ENCODE data around the gene POLG. TPM values are rescaled to one million over a fixed set of nuclear protein-coding genes. Genes with fewer than 3 reads are reported as not detected.
"Not testable (repeated sequence)": the region's sequence is repeated elsewhere in the genome, so short reads cannot be mapped to it uniquely, and the experiment has no call there.

The POLG gene
- total and polyA plus RNA-seq, 5 donors from 2014 or later: 31.2 to 157 (median 35.2) TPM

DNA sequence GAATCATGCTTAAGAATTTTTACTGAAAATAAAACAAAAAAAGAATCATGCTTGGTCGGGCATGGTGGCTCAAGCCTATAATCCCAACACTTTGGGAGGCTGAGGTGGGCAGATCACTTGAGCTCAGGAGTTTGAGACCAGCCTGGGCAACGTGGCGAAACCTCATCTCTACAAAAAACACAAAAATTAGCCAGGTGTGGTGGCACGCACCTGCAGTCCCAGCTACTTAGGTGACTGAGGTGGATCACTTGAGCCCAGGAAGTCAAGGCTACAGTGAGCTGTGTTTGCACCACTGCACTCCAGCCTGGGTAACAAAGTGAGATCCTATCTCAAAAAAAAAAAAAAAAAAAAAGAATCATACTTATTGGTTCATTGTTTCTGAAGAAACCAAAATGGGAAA lies 57.3 kb downstream of the POLG start:
- not testable (repeated sequence) for DNase-seq; H3K4me3 ChIP-seq (ENCODE audit: low read depth, low read length); H3K27me3 Mint-ChIP-seq; H3K4me3 Mint-ChIP-seq; ATAC-seq (ENCODE audit: low read depth in 2 of 2); H3K9me3 ChIP-seq (ENCODE audit: control insufficient read depth in 2 of 2, low read length in 2 of 2); H3K4me1 ChIP-seq (ENCODE audit: control insufficient read depth, insufficient read depth, low read length, poor library complexity, severe bottlenecking); H3K27ac Mint-ChIP-seq; H3K9me3 Mint-ChIP-seq; H3K27ac ChIP-seq (ENCODE audit: insufficient read depth, low read length, poor library complexity, severe bottlenecking); H3K4me1 Mint-ChIP-seq; H3K36me3 ChIP-seq (ENCODE audit: control insufficient read depth, insufficient read depth, low read length); H3K27me3 ChIP-seq (ENCODE audit: control insufficient read depth, insufficient read depth, low read length)
- peaks cover 19% of the 10 kb centered on the region for H3K36me3 Mint-ChIP-seq

Other genes starting within 250 kb of the POLG start
- gene ABHD2, start 246.4 kb downstream of the POLG start, total RNA-seq: 67.8 TPM
- 10 to 100 TPM; 18.7 to 30.2 (median 21.2) TPM for gene ABHD2, start 246.4 kb downstream of the POLG start, polyA plus RNA-seq
- not detected for gene RLBP1, start 113.2 kb downstream of the POLG start, total RNA-seq
- not detected for gene RLBP1, start 113.2 kb downstream of the POLG start, polyA plus RNA-seq
- gene FANCI, start 90.8 kb downstream of the POLG start, total RNA-seq: 16.8 TPM
- gene FANCI, start 90.8 kb downstream of the POLG start, polyA plus RNA-seq: 10 to 100 TPM in 2 of 4 donors, 1 to 10 TPM in 2; 7.8 to 15.9 (median 11.1) TPM
- gene RHCG, start 161.8 kb upstream of the POLG start, total RNA-seq: not detected
- not detected for gene RHCG, start 161.8 kb upstream of the POLG start, polyA plus RNA-seq
- gene TICRR, start 240.6 kb upstream of the POLG start, total RNA-seq: 0.30 TPM
- under 1 TPM; 0.09 to 0.41 (median 0.20) TPM for gene TICRR, start 240.6 kb upstream of the POLG start, polyA plus RNA-seq

Measured in CD4-positive, CD25-positive, alpha-beta regulatory T cell (primary cell).